ENCODE data around the gene ECM1.

Gene ECM1

GRCh38 chr1:150513351-150513791 is 5.5 kb downstream of the ECM1 start:
- no peak for DNase-seq

- DNase-seq, result no peak
Observed at GRCh38 chr1:150514260-150514659, 6.4 kb downstream of the ECM1 start.

- no peak for DNase-seq
Observed at GRCh38 chr1:150514913-150515327, 7.0 kb downstream of the ECM1 start.

- DNase-seq, result peak; percentile 86
Observed at GRCh38 chr1:150515328-150516049, 7.6 kb downstream of the ECM1 start, which contains the start of gene FALEC. Gene FALEC (plus strand): TSS chr1:150515752.

GRCh38 chr1:150516050-150516591 is 8.2 kb downstream of the ECM1 start:
- no peak for DNase-seq

GRCh38 chr1:150516616-150517015 is 8.7 kb downstream of the ECM1 start:
- no peak for DNase-seq

GRCh38 chr1:150521196-150521968 is 13.5 kb downstream of the ECM1 start:
- no peak for DNase-seq

GRCh38 chr1:150525348-150525747 is 17.4 kb downstream of the ECM1 start:
- DNase-seq, result no peak

GRCh38 chr1:150528196-150528595 is 20.3 kb downstream of the ECM1 start:
- no peak for DNase-seq

GRCh38 chr1:150529017-150529416 is 21.1 kb downstream of the ECM1 start:
- DNase-seq, result no peak

GRCh38 chr1:150530491-150531159 is 22.7 kb downstream of the ECM1 start:
- DNase-seq, result no peak

- no peak for DNase-seq
Observed at GRCh38 chr1:150532860-150533259, 25.0 kb downstream of the ECM1 start.

GRCh38 chr1:150534002-150534401 is 26.1 kb downstream of the ECM1 start:
- DNase-seq, result no peak

- no peak for DNase-seq
Observed at GRCh38 chr1:150535511-150536287, 27.8 kb downstream of the ECM1 start.

- no peak for DNase-seq
Observed at GRCh38 chr1:150536836-150537731, 29.2 kb downstream of the ECM1 start.

GRCh38 chr1:150537732-150538684 is 30.1 kb downstream of the ECM1 start:
- no peak for DNase-seq

- no peak for DNase-seq
Observed at GRCh38 chr1:150543500-150544143, 35.7 kb downstream of the ECM1 start.

- DNase-seq, result no peak
Observed at GRCh38 chr1:150544204-150544603, 36.3 kb downstream of the ECM1 start.

GRCh38 chr1:150545486-150546032 is 37.6 kb downstream of the ECM1 start:
- no peak for DNase-seq
